ENCODE measurements around the gene RXRA.

- no peak for TF ChIP-seq HDGF (IDR thresholded peaks at IDR 0.05; ENCODE audit: borderline replicate concordance)
- no peak for TF ChIP-seq FOXA1 (IDR thresholded peaks at IDR 0.05)
- TF ChIP-seq SUZ12 (IDR thresholded peaks at IDR 0.05): no peak
- no peak for TF ChIP-seq ELF4 (IDR thresholded peaks at IDR 0.05)
- no peak for TF ChIP-seq BHLHE40 (IDR thresholded peaks at IDR 0.05; ENCODE audit: borderline replicate concordance)
Observed at GRCh38 chr9:134335486-134336220, 9.4 kb downstream of the RXRA start.
